WTC11 (cell line): ENCODE measurements around the gene SMOC1. TPM values are rescaled to one million over a fixed set of nuclear protein-coding genes. Genes with fewer than 3 reads are reported as not detected.

Experiments used
- ATAC-seq: fragments of 200-7000 bp; cut with Tn5 transposase; 2 replicates; pipeline ENCODE4 v1.10.0; 2021; ENCODE audit warnings: mild to moderate bottlenecking, moderate library complexity
- CTCF ChIA-PET: fragments of 300-600 bp; sonication (Branson Sonifier 250); formaldehyde crosslinking; loops from one replicate; lab custom pipeline; 2021; ENCODE audit warnings: antibody characterized with exemption; lab: Charles Lee
- POLR2A ChIA-PET: fragments of 350-600 bp; sonication (Branson Sonifier 250); formaldehyde crosslinking; loops from one replicate; lab custom pipeline; 2021; ENCODE audit warnings: antibody characterized with exemption; lab: Charles Lee
- DNase-seq: peaks from one replicate; pipeline ENCODE4 v3.0.0; 2021; ENCODE audit warnings: low spot score
- H3K27ac Mint-ChIP-seq: 2 replicates; pipeline ENCODE4 v1.8.0; 2021; ENCODE audit warnings: mixed read lengths
- H3K27me3 Mint-ChIP-seq: 2 replicates; pipeline ENCODE4 v1.8.0; 2021; ENCODE audit warnings: low read depth, mild to moderate bottlenecking, moderate library complexity, mixed read lengths
- H3K36me3 Mint-ChIP-seq: 2 replicates; pipeline ENCODE4 v1.8.0; 2021; ENCODE audit warnings: mixed read lengths
- H3K4me1 Mint-ChIP-seq: 2 replicates; pipeline ENCODE4 v1.8.0; 2022; ENCODE audit warnings: mixed read lengths
- H3K4me3 Mint-ChIP-seq: 2 replicates; pipeline ENCODE4 v1.8.0; 2021; ENCODE audit warnings: mild to moderate bottlenecking, moderate library complexity, mixed read lengths
- H3K9me3 Mint-ChIP-seq: 2 replicates; pipeline ENCODE4 v1.8.0; 2021; ENCODE audit warnings: mixed read lengths
- ARID4B ChIP-seq: sonication (generic); formaldehyde crosslinking; IDR thresholded peaks from 2 replicates; pipeline ENCODE4 v1.8.0; 2023; ENCODE audit warnings: missing genetic modification reagents, mild to moderate bottlenecking, borderline replicate concordance
- ATF3 ChIP-seq: sonication (generic); formaldehyde crosslinking; conservative IDR thresholded peaks from 2 replicates; pipeline ENCODE4 v1.8.1; 2022; ENCODE audit warnings: mild to moderate bottlenecking, missing genetic modification reagents
- ATF6 ChIP-seq: sonication (generic); formaldehyde crosslinking; IDR thresholded peaks from 2 replicates; pipeline ENCODE4 v1.8.1; 2023; ENCODE audit warnings: mild to moderate bottlenecking, missing genetic modification reagents
- CBFB ChIP-seq: sonication (generic); formaldehyde crosslinking; IDR thresholded peaks from 2 replicates; pipeline ENCODE4 v1.8.1; 2022; ENCODE audit warnings: mild to moderate bottlenecking, low read depth, missing genetic modification reagents
- CDX4 ChIP-seq: fragments of 250-450 bp; sonication (Bioruptor Pico); IDR thresholded peaks from 2 replicates; pipeline ENCODE4 v1.9.0; 2021; ENCODE audit warnings: moderate library complexity, mild to moderate bottlenecking, inconsistent platforms, borderline replicate concordance
- EMX1 ChIP-seq: fragments of 250-450 bp; sonication (Bioruptor Pico); IDR thresholded peaks from 2 replicates; pipeline ENCODE4 v1.8.0; 2021; ENCODE audit warnings: mild to moderate bottlenecking
- ERG ChIP-seq: fragments of 250-450 bp; sonication (Bioruptor Pico); IDR thresholded peaks from 2 replicates; pipeline ENCODE4 v1.8.0; 2021; ENCODE audit warnings: mild to moderate bottlenecking
- FOXJ3 ChIP-seq: sonication (generic); formaldehyde crosslinking; IDR thresholded peaks from 2 replicates; pipeline ENCODE4 v1.9.0; 2021; ENCODE audit warnings: missing genetic modification reagents, mild to moderate bottlenecking, borderline replicate concordance
- FOXK1 ChIP-seq: sonication (generic); formaldehyde crosslinking; IDR thresholded peaks from 2 replicates; pipeline ENCODE4 v1.8.0; 2022; ENCODE audit warnings: mild to moderate bottlenecking, moderate library complexity, missing genetic modification reagents
- HMGA2 ChIP-seq: fragments of 250-450 bp; sonication (Bioruptor Pico); IDR thresholded peaks from 2 replicates; pipeline ENCODE4 v1.4.0; 2021; ENCODE audit warnings: mild to moderate bottlenecking, moderate library complexity
- MYBL2 ChIP-seq: sonication (generic); formaldehyde crosslinking; IDR thresholded peaks from 2 replicates; pipeline ENCODE4 v1.8.1; 2023; ENCODE audit warnings: mild to moderate bottlenecking, moderate library complexity, missing genetic modification reagents
- NFE2L1 ChIP-seq: sonication (generic); formaldehyde crosslinking; IDR thresholded peaks from 2 replicates; pipeline ENCODE4 v1.8.1; 2023; ENCODE audit warnings: missing genetic modification reagents
- NR3C1 ChIP-seq: sonication (generic); formaldehyde crosslinking; conservative IDR thresholded peaks from 2 replicates; pipeline ENCODE4 v1.8.1; 2023; ENCODE audit warnings: low read depth, mild to moderate bottlenecking, missing genetic modification reagents
- OVOL2 ChIP-seq: fragments of 250-450 bp; sonication (Bioruptor Pico); IDR thresholded peaks from 2 replicates; pipeline ENCODE4 v1.9.0; 2021; ENCODE audit warnings: mild to moderate bottlenecking, borderline replicate concordance
- SMAD3 ChIP-seq: sonication (generic); formaldehyde crosslinking; IDR thresholded peaks from 2 replicates; pipeline ENCODE4 v1.8.0; 2022; ENCODE audit warnings: missing genetic modification reagents, mild to moderate bottlenecking, borderline replicate concordance
- TEAD4 ChIP-seq: sonication (generic); formaldehyde crosslinking; IDR thresholded peaks from 2 replicates; pipeline ENCODE4 v1.8.0; 2022; ENCODE audit warnings: mild to moderate bottlenecking, missing genetic modification reagents
- USF1 ChIP-seq: sonication (generic); formaldehyde crosslinking; IDR thresholded peaks from 2 replicates; pipeline ENCODE4 v1.8.0; 2022; ENCODE audit warnings: mild to moderate bottlenecking, missing genetic modification reagents
- USF2 ChIP-seq: sonication (generic); formaldehyde crosslinking; IDR thresholded peaks from 2 replicates; pipeline ENCODE4 v1.8.1; 2023; ENCODE audit warnings: mild to moderate bottlenecking, missing genetic modification reagents, moderate library complexity
- ZBTB21 ChIP-seq: sonication (generic); formaldehyde crosslinking; IDR thresholded peaks from 2 replicates; pipeline ENCODE4 v1.8.1; 2023; ENCODE audit warnings: mild to moderate bottlenecking, missing genetic modification reagents, borderline replicate concordance
- ZNF317 ChIP-seq: sonication (generic); formaldehyde crosslinking; IDR thresholded peaks from 2 replicates; pipeline ENCODE4 v1.8.1; 2023; ENCODE audit warnings: low read depth, mild to moderate bottlenecking, moderate library complexity, missing genetic modification reagents, borderline replicate concordance
- ZNF396 ChIP-seq: fragments of 250-450 bp; sonication (Bioruptor Pico); IDR thresholded peaks from 2 replicates; pipeline ENCODE4 v1.8.0; 2021; ENCODE audit warnings: mild to moderate bottlenecking, moderate library complexity, borderline replicate concordance
- ZNF532 ChIP-seq: fragments of 250-450 bp; sonication (Bioruptor Pico); IDR thresholded peaks from 2 replicates; pipeline ENCODE4 v1.9.0; 2021; ENCODE audit warnings: mild to moderate bottlenecking, borderline replicate concordance
- total RNA-seq: library from RNA; stranded (reverse); gene quantifications from 3 replicates; pipeline ENCODE4 v1.2.3, GENCODE V29; 2021

Gene SMOC1
- total RNA-seq, 1 experiment from 2014 or later, result 1.1 TPM

GRCh38 chr14:69913686-69914085 is 34.5 kb downstream of the SMOC1 start:
- H3K9me3 Mint-ChIP-seq, result peaks cover 3% of the 10 kb centered on the region; the same call in 1 of the 2 replicates
- TF ChIP-seq TEAD4 (CRISPR knock-in tag), result no peak
- no peak for TF ChIP-seq ARID4B (CRISPR knock-in tag)
- TF ChIP-seq OVOL2 (CRISPR knock-in tag), result no peak
- TF ChIP-seq ATF6 (CRISPR knock-in tag), result no peak
- TF ChIP-seq MYBL2, result no peak
- no peak for TF ChIP-seq HMGA2 (CRISPR knock-in tag)
- TF ChIP-seq FOXJ3 (CRISPR knock-in tag), result no peak
- no peak for TF ChIP-seq ZNF317 (CRISPR knock-in tag)
- no peak for TF ChIP-seq ZBTB21 (CRISPR knock-in tag)
- TF ChIP-seq ATF3, result no peak
- TF ChIP-seq ZNF396, result no peak
- TF ChIP-seq CDX4, result no peak
- TF ChIP-seq EMX1, result no peak
- no peak overlapping the region for H3K27ac Mint-ChIP-seq
- no peak overlapping the region for H3K4me3 Mint-ChIP-seq
- CTCF ChIA-PET, result no interaction called here
- ATAC-seq (no peak), DNase-seq (no peak)
- peaks cover 12% of the 10 kb centered on the region for H3K4me1 Mint-ChIP-seq
- no peaks in the 10 kb centered on the region for H3K27me3 Mint-ChIP-seq
- POLR2A ChIA-PET, result no interaction called here
- no peaks in the 10 kb centered on the region for H3K36me3 Mint-ChIP-seq

- Mint-ChIP-seq H3K27ac (no peak overlapping the region), H3K9me3 (peaks cover 3% of the 10 kb centered on the region; the same call in 1 of the 2 replicates), H3K4me3 (no peak overlapping the region), H3K36me3 (no peaks in the 10 kb centered on the region), H3K4me1 (peaks cover 12% of the 10 kb centered on the region), H3K27me3 (no peaks in the 10 kb centered on the region)
- CTCF ChIA-PET, result interaction anchor here (1.4 kb wide), 1 partner anchor 20 kb away, joined by 5 read pairs; no protein-coding TSS in a partner anchor
- POLR2A ChIA-PET, result no interaction called here
- ATAC-seq (no peak), DNase-seq (no peak)
- TF ChIP-seq ZNF317 (CRISPR knock-in tag), result no peak
- no peak for TF ChIP-seq USF2
- no peak for TF ChIP-seq ERG
- TF ChIP-seq SMAD3 (CRISPR knock-in tag), result no peak
- no peak for TF ChIP-seq USF1 (CRISPR knock-in tag)
- no peak for TF ChIP-seq CBFB
- no peak for TF ChIP-seq ZNF532 (CRISPR knock-in tag)
- no peak for TF ChIP-seq NR3C1 (CRISPR knock-in tag)
- TF ChIP-seq FOXK1 (CRISPR knock-in tag), result no peak
- TF ChIP-seq NFE2L1 (CRISPR knock-in tag), result no peak
Measured at GRCh38 chr14:69916396-69916795, 37.2 kb downstream of the SMOC1 start.
